ENCODE data around the gene RNF207.

GRCh38 chr1:6218375-6219164 is 12.7 kb downstream of the RNF207 start:
- TF ChIP-seq POLR2AphosphoS5 (IDR thresholded peaks at IDR 0.05; ENCODE audit: borderline replicate concordance, low read depth, low read length) (no peak), EZH2 (IDR thresholded peaks at IDR 0.05) (no peak), FOXP2 (optimal IDR thresholded peaks at IDR 0.05; ENCODE audit: control extremely low read depth, extremely low read length, insufficient read depth) (no peak)
